ENCODE measurements around the gene ADCY10.
"Not testable (repeated sequence)": the region's sequence is repeated elsewhere in the genome, so short reads cannot be mapped to it uniquely, and the experiment has no call there.

Gene ADCY10, protein sequence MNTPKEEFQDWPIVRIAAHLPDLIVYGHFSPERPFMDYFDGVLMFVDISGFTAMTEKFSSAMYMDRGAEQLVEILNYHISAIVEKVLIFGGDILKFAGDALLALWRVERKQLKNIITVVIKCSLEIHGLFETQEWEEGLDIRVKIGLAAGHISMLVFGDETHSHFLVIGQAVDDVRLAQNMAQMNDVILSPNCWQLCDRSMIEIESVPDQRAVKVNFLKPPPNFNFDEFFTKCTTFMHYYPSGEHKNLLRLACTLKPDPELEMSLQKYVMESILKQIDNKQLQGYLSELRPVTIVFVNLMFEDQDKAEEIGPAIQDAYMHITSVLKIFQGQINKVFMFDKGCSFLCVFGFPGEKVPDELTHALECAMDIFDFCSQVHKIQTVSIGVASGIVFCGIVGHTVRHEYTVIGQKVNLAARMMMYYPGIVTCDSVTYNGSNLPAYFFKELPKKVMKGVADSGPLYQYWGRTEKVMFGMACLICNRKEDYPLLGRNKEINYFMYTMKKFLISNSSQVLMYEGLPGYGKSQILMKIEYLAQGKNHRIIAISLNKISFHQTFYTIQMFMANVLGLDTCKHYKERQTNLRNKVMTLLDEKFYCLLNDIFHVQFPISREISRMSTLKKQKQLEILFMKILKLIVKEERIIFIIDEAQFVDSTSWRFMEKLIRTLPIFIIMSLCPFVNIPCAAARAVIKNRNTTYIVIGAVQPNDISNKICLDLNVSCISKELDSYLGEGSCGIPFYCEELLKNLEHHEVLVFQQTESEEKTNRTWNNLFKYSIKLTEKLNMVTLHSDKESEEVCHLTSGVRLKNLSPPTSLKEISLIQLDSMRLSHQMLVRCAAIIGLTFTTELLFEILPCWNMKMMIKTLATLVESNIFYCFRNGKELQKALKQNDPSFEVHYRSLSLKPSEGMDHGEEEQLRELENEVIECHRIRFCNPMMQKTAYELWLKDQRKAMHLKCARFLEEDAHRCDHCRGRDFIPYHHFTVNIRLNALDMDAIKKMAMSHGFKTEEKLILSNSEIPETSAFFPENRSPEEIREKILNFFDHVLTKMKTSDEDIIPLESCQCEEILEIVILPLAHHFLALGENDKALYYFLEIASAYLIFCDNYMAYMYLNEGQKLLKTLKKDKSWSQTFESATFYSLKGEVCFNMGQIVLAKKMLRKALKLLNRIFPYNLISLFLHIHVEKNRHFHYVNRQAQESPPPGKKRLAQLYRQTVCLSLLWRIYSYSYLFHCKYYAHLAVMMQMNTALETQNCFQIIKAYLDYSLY (N-terminal part only)

GRCh38 chr1:167913895-167914496 lies at the start of gene ADCY10:
Gene ADCY10 (minus strand): TSS chr1:167914134. CDS start chr1:167905140, 8,994 bp downstream.
- no peak within 1 kb of the TSS for H3K4me3 ChIP-seq (ENCODE audit: low read depth, low read length)

- no peak overlapping the region for H3K4me3 ChIP-seq (ENCODE audit: low read depth, low read length)
Measured at GRCh38 chr1:167957710-167958109, 43.8 kb upstream of the ADCY10 start.

DNA sequence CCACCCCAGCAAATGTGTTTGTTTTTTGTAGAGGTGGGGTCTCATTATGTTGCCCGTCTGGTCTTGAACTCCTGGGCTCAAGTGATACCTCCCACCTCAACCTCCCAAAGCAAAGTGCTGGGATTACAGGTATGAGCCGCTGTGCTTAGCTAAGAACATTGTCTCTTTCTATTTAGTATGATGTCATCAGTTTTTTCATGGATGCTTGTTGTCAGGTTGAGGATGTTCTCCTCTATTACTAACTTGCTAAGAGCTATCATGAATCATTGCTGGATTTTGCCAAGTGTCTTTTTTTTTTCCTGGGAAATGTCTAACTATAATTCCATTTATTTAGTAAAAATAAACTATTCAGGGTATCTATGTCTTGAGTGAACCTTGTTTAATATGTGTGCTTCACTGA lies 42.0 kb upstream of the ADCY10 start:
- H3K4me3 ChIP-seq (ENCODE audit: low read depth, low read length) = no peak overlapping the region

GRCh38 chr1:167950569-167950968 lies 36.6 kb upstream of the ADCY10 start:
- H3K4me3 ChIP-seq (ENCODE audit: low read depth, low read length) = no peak overlapping the region

DNA sequence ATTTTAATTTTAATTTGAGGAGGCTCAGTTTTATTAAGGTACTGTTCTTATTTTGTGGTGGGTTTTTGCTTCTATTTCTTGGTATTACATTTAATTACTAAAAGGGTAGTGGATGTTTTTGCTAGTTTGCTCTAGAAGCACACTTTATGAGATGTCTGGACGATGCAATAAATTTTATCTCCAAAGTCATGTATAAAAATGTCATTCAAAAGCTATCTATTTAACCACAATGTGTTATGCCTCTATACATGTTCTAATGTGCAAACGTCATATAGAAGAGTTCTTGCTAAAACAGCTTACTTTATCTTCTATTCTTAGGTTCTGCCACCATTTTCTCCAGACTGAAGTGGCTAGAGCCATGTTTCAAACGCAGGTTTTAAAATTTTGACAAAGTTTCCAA lies 35.9 kb upstream of the ADCY10 start:
- H3K4me3 ChIP-seq (ENCODE audit: low read depth, low read length) = no peak overlapping the region

DNA sequence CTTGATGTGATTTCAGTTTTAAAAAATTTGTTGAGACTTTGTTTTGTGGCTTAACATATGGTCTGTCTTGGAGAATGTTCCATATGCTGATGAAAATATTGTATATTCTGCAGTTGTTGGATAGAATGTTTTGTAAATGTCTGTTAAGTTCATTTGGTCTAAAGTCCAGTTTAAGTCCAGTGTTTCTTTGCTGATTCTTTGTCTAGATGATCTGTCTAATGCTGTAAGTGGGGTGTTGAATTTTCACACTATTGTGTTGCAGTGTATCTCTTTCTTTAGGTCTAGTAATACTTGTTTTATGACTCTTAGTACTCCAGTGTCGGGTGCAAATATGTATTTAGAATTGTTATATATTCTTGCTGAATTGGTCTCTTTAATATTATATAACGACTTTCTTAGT lies 33.8 kb upstream of the ADCY10 start:
- H3K4me3 ChIP-seq (ENCODE audit: low read depth, low read length) = no peak overlapping the region

DNA sequence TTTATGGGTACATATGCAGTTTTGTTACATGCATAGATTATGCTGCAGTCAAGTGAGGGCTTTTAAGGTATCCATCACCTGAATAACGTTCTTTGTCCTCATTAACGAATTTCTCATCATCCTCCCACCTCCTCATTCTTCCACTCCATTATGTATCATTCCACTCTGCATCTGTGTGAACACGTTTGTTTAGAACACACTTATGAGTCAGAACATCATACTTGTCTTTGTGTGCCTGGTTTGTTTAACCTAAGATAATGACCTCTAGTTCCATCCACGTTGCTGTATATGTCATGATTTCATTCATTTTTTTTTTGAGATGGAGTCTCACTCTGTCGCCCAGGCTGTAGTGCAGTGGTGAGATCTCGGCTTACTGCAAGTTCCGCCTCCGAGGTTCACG lies 29.6 kb upstream of the ADCY10 start:
- H3K4me3 ChIP-seq (ENCODE audit: low read depth, low read length) = no peak overlapping the region

GRCh38 chr1:167940264-167940663 lies 26.3 kb upstream of the ADCY10 start:
- H3K4me3 ChIP-seq (ENCODE audit: low read depth, low read length) = no peak overlapping the region

DNA sequence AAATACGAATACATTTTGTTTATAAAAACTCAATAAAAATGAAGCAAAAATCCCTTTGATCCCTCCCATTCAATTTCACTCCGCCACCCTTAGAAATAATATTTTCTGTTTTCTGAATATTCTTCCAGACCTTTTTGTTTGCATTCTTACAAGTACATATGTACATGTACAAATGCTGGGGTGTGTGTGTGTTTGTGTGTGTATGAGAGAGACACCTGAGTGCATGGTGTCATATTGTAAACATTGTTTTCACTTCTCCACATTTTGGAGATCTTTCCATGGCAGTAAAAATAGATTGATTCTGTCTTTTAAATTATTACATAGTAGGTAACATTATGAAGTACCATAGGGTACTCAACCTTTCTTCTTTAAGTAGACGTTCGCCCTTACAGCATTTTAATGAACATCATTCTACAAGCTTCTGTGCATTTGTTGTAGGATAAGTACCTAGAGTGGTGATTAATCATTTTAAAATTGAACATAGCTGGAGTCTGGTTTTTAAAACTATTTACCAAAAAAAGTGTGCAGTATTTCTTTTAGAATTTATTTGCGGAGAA lies 24.2 kb upstream of the ADCY10 start:
- peak overlapping the region; percentile 90 for H3K4me3 ChIP-seq (ENCODE audit: low read depth, low read length)

DNA sequence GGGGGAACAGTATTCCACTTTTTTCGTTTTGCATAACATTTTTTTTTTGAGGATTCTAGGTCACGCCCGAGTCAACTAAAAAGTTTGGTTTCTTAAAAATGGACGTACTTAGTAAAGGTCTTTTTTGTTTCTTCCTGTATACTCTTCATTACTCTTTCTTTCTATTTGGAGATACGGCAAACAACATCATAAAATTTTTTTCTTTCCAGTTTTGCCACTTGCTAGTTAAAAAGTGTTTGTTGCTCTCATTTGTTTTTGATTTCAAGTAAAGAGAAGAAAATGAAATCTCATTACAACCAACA lies 23.7 kb upstream of the ADCY10 start:
- peak overlapping the region; percentile 90 for H3K4me3 ChIP-seq (ENCODE audit: low read depth, low read length)

DNA sequence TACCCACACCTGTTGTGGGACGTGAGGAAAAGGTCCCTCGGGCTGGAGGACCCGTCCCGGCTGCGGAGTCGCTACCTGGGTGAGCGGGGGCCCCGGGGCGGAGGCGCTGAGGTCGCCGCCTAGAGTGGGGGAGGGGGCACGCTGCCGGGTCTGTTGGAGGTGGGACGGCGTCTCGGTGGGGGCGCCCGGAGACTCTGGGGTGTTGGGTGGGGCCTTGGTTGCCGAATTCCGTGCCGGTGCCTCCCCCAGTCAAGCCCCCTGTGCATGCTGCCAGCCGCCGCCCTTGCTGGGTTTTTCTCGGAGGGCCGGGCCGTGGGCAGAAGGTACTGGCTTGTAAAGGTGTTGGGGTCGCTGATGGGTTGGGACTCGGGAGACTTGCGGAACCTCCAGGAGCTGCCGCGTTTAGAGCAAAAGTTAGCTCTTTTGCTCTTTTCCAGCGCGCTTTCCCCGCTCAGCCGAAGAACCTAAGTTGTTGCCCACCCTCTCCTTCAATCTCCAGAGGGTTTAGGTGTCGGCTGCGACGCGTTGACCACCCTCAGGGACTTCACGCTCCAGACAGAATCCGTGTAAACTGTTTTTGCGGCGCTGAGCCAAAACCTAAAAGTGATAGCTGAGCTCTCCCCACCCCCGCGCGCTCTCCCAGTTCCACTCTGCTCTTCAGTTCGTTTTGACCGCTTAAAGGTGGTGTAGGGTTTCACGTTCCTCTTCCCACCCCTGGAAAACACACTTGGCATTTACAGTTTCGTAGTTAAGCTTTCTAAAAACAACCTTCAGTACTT lies 23.2 kb upstream of the ADCY10 start, which contains the start of gene MPC2:
Gene MPC2, minus strand, starts transcription at position 143 of the 779 bp plus-strand sequence. CDS start 1,231 bp downstream, outside the sequence.
- peak within 1 kb of the TSS; percentile 90 for H3K4me3 ChIP-seq (ENCODE audit: low read depth, low read length)

DNA sequence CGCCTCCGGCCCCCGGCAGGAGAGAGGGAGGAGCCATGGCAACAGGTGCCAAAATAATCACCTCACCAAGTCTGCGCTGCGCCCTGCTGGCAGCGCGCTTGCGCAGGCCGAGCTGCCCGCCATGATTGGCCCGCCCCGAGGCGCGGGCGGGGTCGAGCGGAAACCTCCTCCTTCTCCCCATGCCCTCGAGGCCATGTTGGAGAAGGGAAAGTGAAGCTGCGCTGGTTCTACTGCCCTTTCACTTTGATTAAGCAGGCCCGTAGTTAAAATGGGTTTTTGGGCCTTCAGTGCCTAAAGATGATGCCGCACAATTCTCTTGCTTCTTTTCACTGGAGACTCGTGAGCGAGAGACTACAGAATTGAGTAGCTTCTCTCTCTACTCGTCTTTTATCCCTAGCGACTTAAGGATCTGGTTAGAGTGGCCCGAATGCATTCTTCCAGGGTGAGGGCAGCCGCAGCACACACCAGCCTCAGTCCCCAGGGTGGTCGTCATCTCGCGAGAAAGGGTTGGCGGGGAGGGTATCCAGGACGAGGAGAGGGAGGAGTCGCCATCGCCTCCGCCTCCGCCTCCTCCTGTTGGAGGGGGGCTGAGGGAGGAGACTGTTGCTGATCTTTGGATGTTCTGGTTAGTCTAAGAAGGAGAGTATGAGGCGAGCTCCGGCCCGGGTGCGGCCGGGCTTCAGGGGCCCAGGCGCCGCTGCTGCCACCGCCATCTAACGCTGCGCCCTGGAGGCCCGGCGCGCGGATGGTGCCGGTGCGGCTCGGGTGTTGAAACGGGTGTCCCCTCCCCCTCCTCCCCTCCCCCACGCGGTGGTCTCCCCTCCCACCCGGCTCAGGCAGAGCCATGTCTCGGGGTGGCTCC lies 22.4 kb upstream of the ADCY10 start, which contains the start of gene DCAF6:
Gene DCAF6, plus strand, starts transcription at position 616 of the 862 bp plus-strand sequence. Its CDS starts 229 bp downstream, at position 845.
- peak within 1 kb of the TSS; percentile 90 for H3K4me3 ChIP-seq (ENCODE audit: low read depth, low read length)

DNA sequence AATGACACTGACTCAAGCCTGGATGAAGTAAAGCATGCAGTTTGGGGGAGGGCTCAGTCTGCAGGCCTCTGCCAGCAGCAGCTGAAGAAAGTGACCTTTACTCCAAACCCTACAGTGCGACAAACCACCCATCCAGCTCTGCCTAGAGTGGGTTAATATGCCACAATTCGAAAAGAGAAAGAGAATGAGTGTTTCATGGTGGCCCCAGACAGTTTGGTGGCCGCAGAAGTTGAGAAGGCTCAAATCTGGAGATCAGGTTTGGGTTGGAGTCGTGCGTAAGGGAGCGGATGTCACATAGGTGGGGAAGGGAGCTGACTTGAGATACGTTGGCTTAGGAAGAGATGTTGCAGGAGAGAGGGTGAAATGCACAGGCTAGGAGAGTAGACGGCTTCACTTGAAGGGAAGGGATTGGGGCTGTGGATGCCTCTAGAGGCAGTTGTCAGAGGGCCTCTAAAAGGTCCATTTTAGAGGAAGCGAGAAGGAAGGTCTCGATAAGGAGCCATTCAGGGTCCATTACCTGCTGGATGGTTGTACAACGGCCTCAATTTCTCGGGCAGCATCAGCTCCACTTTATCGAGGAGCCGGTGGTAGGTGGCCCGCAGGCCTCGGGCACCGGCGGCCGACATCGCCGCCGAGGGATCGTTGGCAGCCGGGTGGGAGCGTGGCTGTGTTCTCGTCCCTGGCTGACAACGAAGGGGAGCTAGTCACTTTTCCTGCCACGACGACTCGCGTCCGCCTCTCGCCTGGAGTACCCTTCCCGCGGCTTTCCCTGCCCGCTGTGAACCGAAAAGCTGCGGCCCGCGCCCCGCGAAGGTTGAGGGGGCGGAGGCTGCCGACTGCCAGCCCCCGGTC lies 21.5 kb upstream of the ADCY10 start:
- peak overlapping the region; percentile 90 for H3K4me3 ChIP-seq (ENCODE audit: low read depth, low read length)

GRCh38 chr1:167934426-167935215 lies 20.7 kb upstream of the ADCY10 start:
- H3K4me3 ChIP-seq (ENCODE audit: low read depth, low read length) = peak overlapping the region; percentile 90

GRCh38 chr1:167933788-167934187 lies 19.9 kb upstream of the ADCY10 start:
- H3K4me3 ChIP-seq (ENCODE audit: low read depth, low read length) = no peak overlapping the region

- no peak overlapping the region for H3K4me3 ChIP-seq (ENCODE audit: low read depth, low read length)
Measured at GRCh38 chr1:167929725-167930124, 15.8 kb upstream of the ADCY10 start.

GRCh38 chr1:167928919-167929318 lies 15.0 kb upstream of the ADCY10 start:
- not testable (repeated sequence) for H3K4me3 ChIP-seq (ENCODE audit: low read depth, low read length)

Measured in iPS-11a (cell line).